Measurements from ENCODE around the gene VAV3.
"Not testable (repeated sequence)": the region's sequence is repeated elsewhere in the genome, so short reads cannot be mapped to it uniquely, and the experiment has no call there.

Gene VAV3

GRCh38 chr1:107657356-107657755 is 307.6 kb downstream of the VAV3 start:
- no peak overlapping the region for H2BK120ac ChIP-seq (ENCODE audit: low read depth, low read length)
- no peak overlapping the region for H3K4ac ChIP-seq (ENCODE audit: low read depth in 1 of 2, low read length in 2 of 2)
- no peak overlapping the region for H3K18ac ChIP-seq (ENCODE audit: low read depth in 1 of 2, low read length in 2 of 2)
- H3K23ac ChIP-seq (ENCODE audit: low read length in 2 of 2), result no peak overlapping the region
- no peaks in the 10 kb centered on the region for H3K79me1 ChIP-seq (replicated peaks; ENCODE audit: low read length, poor library complexity, severe bottlenecking)
- no peak overlapping the region for H3K14ac ChIP-seq (ENCODE audit: low read length in 2 of 2)
- H3K27ac ChIP-seq (ENCODE audit: low read length, poor library complexity, severe bottlenecking), result no peak overlapping the region
- no peak for DNase-seq
- no peak overlapping the region for H2AFZ ChIP-seq (ENCODE audit: low read depth, low read length)
- H3K9ac ChIP-seq (ENCODE audit: low read length), result no peak overlapping the region
- H4K8ac ChIP-seq (ENCODE audit: low read length), result no peak overlapping the region
- no peak overlapping the region for H2BK5ac ChIP-seq (ENCODE audit: low read depth, low read length, poor library complexity, severe bottlenecking)
- no peak overlapping the region for H2BK12ac ChIP-seq (ENCODE audit: low read length in 2 of 2)
- H4K91ac ChIP-seq (ENCODE audit: low read length), result no peak overlapping the region
- no peaks in the 10 kb centered on the region for H3K27me3 ChIP-seq (ENCODE audit: control insufficient read depth in 1 of 2, insufficient read depth in 1 of 2, low read length in 2 of 2)
- H3K4me2 ChIP-seq (ENCODE audit: low read length, poor library complexity, severe bottlenecking), result no peak overlapping the region
- no peaks in the 10 kb centered on the region for H3K9me3 ChIP-seq (ENCODE audit: control insufficient read depth, low read length)
- no peaks in the 10 kb centered on the region for H3K4me1 ChIP-seq (ENCODE audit: control insufficient read depth, insufficient read depth, low read depth, low read length)
- no peak overlapping the region for H2AK5ac ChIP-seq (ENCODE audit: low read length, severe bottlenecking)
- H3K36me3 ChIP-seq (ENCODE audit: control insufficient read depth in 1 of 2, insufficient read depth in 2 of 2, low read depth in 1 of 2, low read length in 2 of 2), result no peaks in the 10 kb centered on the region
- H3K4me3 ChIP-seq (ENCODE audit: insufficient read depth in 1 of 2, low read depth in 1 of 2, low read length in 2 of 2), result no peak overlapping the region
- 97% methylated on average over 4 of the region's 4 CpGs for WGBS
- H2BK15ac ChIP-seq (ENCODE audit: low read depth, poor library complexity, severe bottlenecking), result no peak overlapping the region

GRCh38 chr1:107653765-107654164 is 311.2 kb downstream of the VAV3 start:
- DNase-seq, result no peak
- H2AFZ ChIP-seq (ENCODE audit: low read depth, low read length), result no peak overlapping the region
- H3K23ac ChIP-seq (ENCODE audit: low read length in 2 of 2), result no peak overlapping the region
- H2BK5ac ChIP-seq (ENCODE audit: low read depth, low read length, poor library complexity, severe bottlenecking), result no peak overlapping the region
- peaks cover under 1% of the 10 kb centered on the region for H3K4me1 ChIP-seq (ENCODE audit: control insufficient read depth, insufficient read depth, low read depth, low read length)
- no peaks in the 10 kb centered on the region for H3K9me3 ChIP-seq (ENCODE audit: control insufficient read depth, low read length)
- no CpG with 5 or more reads among the region's 2 CpGs for WGBS
- no peak overlapping the region for H2BK15ac ChIP-seq (ENCODE audit: low read depth, poor library complexity, severe bottlenecking)
- H3K14ac ChIP-seq (ENCODE audit: low read length in 2 of 2), result no peak overlapping the region
- no peak overlapping the region for H2BK120ac ChIP-seq (ENCODE audit: low read depth, low read length)
- H2BK12ac ChIP-seq (ENCODE audit: low read length in 2 of 2), result no peak overlapping the region
- no peak overlapping the region for H3K4ac ChIP-seq (ENCODE audit: low read depth in 1 of 2, low read length in 2 of 2)
- no peak overlapping the region for H4K91ac ChIP-seq (ENCODE audit: low read length)
- no peaks in the 10 kb centered on the region for H3K79me1 ChIP-seq (replicated peaks; ENCODE audit: low read length, poor library complexity, severe bottlenecking)
- H3K4me2 ChIP-seq (ENCODE audit: low read length, poor library complexity, severe bottlenecking), result no peak overlapping the region
- no peaks in the 10 kb centered on the region for H3K27me3 ChIP-seq (ENCODE audit: control insufficient read depth in 1 of 2, insufficient read depth in 1 of 2, low read length in 2 of 2)
- H3K27ac ChIP-seq (ENCODE audit: low read length, poor library complexity, severe bottlenecking), result no peak overlapping the region
- H3K4me3 ChIP-seq (ENCODE audit: insufficient read depth in 1 of 2, low read depth in 1 of 2, low read length in 2 of 2), result no peak overlapping the region
- H3K9ac ChIP-seq (ENCODE audit: low read length), result no peak overlapping the region
- no peak overlapping the region for H4K8ac ChIP-seq (ENCODE audit: low read length)
- H3K18ac ChIP-seq (ENCODE audit: low read depth in 1 of 2, low read length in 2 of 2), result no peak overlapping the region
- no peaks in the 10 kb centered on the region for H3K36me3 ChIP-seq (ENCODE audit: control insufficient read depth in 1 of 2, insufficient read depth in 2 of 2, low read depth in 1 of 2, low read length in 2 of 2)
- no peak overlapping the region for H2AK5ac ChIP-seq (ENCODE audit: low read length, severe bottlenecking)

- Histone ChIP-seq H4K91ac (ENCODE audit: low read length) (no peak overlapping the region), H3K18ac (ENCODE audit: low read depth in 1 of 2, low read length in 2 of 2) (no peak overlapping the region), H3K23ac (ENCODE audit: low read length in 2 of 2) (no peak overlapping the region), H3K4me1 (ENCODE audit: control insufficient read depth, insufficient read depth, low read depth, low read length) (peaks cover 2% of the 10 kb centered on the region), H2BK15ac (ENCODE audit: low read depth, poor library complexity, severe bottlenecking) (no peak overlapping the region), H3K14ac (ENCODE audit: low read length in 2 of 2) (no peak overlapping the region), H3K4me2 (ENCODE audit: low read length, poor library complexity, severe bottlenecking) (no peak overlapping the region), H2BK12ac (ENCODE audit: low read length in 2 of 2) (no peak overlapping the region), H3K4ac (ENCODE audit: low read depth in 1 of 2, low read length in 2 of 2) (no peak overlapping the region), H3K27ac (ENCODE audit: low read length, poor library complexity, severe bottlenecking) (no peak overlapping the region), H2BK120ac (ENCODE audit: low read depth, low read length) (no peak overlapping the region), H2BK5ac (ENCODE audit: low read depth, low read length, poor library complexity, severe bottlenecking) (no peak overlapping the region), H3K9ac (ENCODE audit: low read length) (no peak overlapping the region), H2AK5ac (ENCODE audit: low read length, severe bottlenecking) (no peak overlapping the region), H3K36me3 (ENCODE audit: control insufficient read depth in 1 of 2, insufficient read depth in 2 of 2, low read depth in 1 of 2, low read length in 2 of 2) (no peaks in the 10 kb centered on the region), H4K8ac (ENCODE audit: low read length) (no peak overlapping the region), H3K9me3 (ENCODE audit: control insufficient read depth, low read length) (no peaks in the 10 kb centered on the region), H3K4me3 (ENCODE audit: insufficient read depth in 1 of 2, low read depth in 1 of 2, low read length in 2 of 2) (no peak overlapping the region), H3K27me3 (ENCODE audit: control insufficient read depth in 1 of 2, insufficient read depth in 1 of 2, low read length in 2 of 2) (no peaks in the 10 kb centered on the region), H2AFZ (ENCODE audit: low read depth, low read length) (no peak overlapping the region), H3K79me1 (replicated peaks; ENCODE audit: low read length, poor library complexity, severe bottlenecking) (no peaks in the 10 kb centered on the region)
- 57% methylated on average over 1 of the region's 1 CpG for WGBS
- DNase-seq, result no peak
Measured at GRCh38 chr1:107653005-107653404, 312.0 kb downstream of the VAV3 start.

DNA sequence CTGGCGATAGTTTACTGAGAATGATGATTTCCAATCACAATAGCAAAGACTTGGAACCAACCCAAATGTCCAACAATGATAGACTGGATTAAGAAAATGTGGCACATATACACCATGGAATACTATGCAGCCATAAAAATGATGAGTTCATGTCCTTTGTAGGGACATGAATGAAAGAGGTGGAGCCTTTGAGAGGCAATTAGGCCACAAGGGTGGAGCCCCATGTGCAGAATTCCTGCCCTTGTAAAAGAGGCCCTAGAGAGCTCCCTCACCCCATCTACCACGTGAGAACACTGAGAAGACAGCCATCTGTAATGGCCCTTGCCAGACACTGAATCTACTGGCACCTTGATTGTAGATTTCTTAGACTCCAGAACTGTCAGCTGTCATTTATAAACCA is 314.2 kb downstream of the VAV3 start:
- H3K23ac ChIP-seq (ENCODE audit: low read length in 2 of 2); H3K36me3 ChIP-seq (ENCODE audit: control insufficient read depth in 1 of 2, insufficient read depth in 2 of 2, low read depth in 1 of 2, low read length in 2 of 2); H3K4ac ChIP-seq (ENCODE audit: low read depth in 1 of 2, low read length in 2 of 2); H2BK15ac ChIP-seq (ENCODE audit: low read depth, poor library complexity, severe bottlenecking); H3K27ac ChIP-seq (ENCODE audit: low read length, poor library complexity, severe bottlenecking); DNase-seq; H3K27me3 ChIP-seq (ENCODE audit: control insufficient read depth in 1 of 2, insufficient read depth in 1 of 2, low read length in 2 of 2); H2AFZ ChIP-seq (ENCODE audit: low read depth, low read length); H3K14ac ChIP-seq (ENCODE audit: low read length in 2 of 2); H2BK120ac ChIP-seq (ENCODE audit: low read depth, low read length); H3K18ac ChIP-seq (ENCODE audit: low read depth in 1 of 2, low read length in 2 of 2); H2BK5ac ChIP-seq (ENCODE audit: low read depth, low read length, poor library complexity, severe bottlenecking); H3K9me3 ChIP-seq (ENCODE audit: control insufficient read depth, low read length); H4K8ac ChIP-seq (ENCODE audit: low read length); H3K79me1 ChIP-seq (replicated peaks; ENCODE audit: low read length, poor library complexity, severe bottlenecking); H3K4me2 ChIP-seq (ENCODE audit: low read length, poor library complexity, severe bottlenecking); H3K4me1 ChIP-seq (ENCODE audit: control insufficient read depth, insufficient read depth, low read depth, low read length); H2AK5ac ChIP-seq (ENCODE audit: low read length, severe bottlenecking); H2BK12ac ChIP-seq (ENCODE audit: low read length in 2 of 2); H3K4me3 ChIP-seq (ENCODE audit: insufficient read depth in 1 of 2, low read depth in 1 of 2, low read length in 2 of 2); H4K91ac ChIP-seq (ENCODE audit: low read length); H3K9ac ChIP-seq (ENCODE audit: low read length): not testable (repeated sequence)
- 79% methylated on average over 1 of the region's 2 CpGs for WGBS

Data from mesenchymal stem cell (in vitro differentiated cells and primary cell).